K562 (cell line): ENCODE measurements around the gene ANKRD44.

Experiments
- EZH2 ChIP-seq: IDR thresholded peaks from 2 replicates; pipeline ENCODE4 v1.6.1; 2012; ENCODE audit warnings: low read depth, mild to moderate bottlenecking, inconsistent platforms, low read length, borderline replicate concordance
- SP2 ChIP-seq: IDR thresholded peaks from 2 replicates; pipeline ENCODE4 v1.6.1; 2011; ENCODE audit warnings: mild to moderate bottlenecking, low read depth, low read length, moderate library complexity; ENCODE audit not compliant: poor library complexity, severe bottlenecking; ENCODE audit errors: extremely low read depth
- TF ChIP-seq, protein P1 (sequence below), 3 experiments: IDR thresholded peaks in 2 of 3; conservative IDR thresholded peaks in 1 of 3; 2 replicates each; pipeline ENCODE4 v1.5.1; 2011 to 2012; ENCODE audit warnings: low read length in 3 of 3, mild to moderate bottlenecking in 3 of 3, control low read depth in 2 of 3, improper control_type of control experiment in 1 of 3, inconsistent platforms in 1 of 3, low read depth in 1 of 3, mixed read lengths in 1 of 3, moderate library complexity in 1 of 3; ENCODE audit not compliant: insufficient read depth in 2 of 3
- TF ChIP-seq, protein P2 (sequence below): fragments of 450-650 bp; IDR thresholded peaks from 2 replicates; pipeline ENCODE4 v1.6.1; 2016; ENCODE audit warnings: missing biosample characterization, missing genetic modification characterization

DNA sequence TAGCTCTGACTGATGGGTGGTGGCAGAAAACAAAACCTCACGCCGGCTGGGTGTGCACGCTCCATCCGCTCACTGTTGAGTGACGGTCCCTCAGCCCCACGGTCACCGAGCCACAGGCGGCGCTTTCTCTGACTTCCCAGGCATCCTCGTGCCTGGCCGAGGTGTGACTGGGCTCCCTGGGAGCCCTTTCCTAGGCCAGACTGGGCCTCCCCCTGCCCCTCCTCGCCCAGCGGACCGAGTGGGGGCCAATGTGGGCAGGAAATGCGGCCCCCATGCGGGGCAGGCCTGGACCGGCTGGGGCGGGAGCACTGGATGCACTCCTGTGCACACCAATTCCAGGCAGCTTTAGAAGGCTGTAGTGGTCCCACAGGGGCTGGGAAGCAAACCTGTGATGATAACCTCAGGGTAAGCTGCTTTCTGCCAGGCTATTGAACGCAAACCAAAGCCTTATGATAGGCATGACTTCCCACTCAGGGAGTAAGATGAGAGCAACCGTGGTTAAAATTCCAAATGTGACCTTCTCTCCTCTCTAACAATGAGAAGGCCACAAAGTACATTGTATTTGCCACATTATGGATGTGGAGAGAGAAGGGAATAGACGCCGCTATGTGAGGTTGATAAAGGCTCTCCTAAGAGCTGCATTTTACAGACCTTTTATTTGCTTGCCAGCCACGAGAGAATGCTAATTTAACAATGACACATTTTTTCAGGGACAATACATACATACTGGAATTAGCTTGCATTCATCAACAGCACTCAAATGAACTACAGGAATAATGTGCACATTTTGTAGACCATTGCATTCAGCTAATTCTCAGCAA lies 300.2 kb downstream of the ANKRD44 start:
- TF ChIP-seq SP2 = no peak
- no peak for TF ChIP-seq EZH2
- TF ChIP-seq, protein P1, sequence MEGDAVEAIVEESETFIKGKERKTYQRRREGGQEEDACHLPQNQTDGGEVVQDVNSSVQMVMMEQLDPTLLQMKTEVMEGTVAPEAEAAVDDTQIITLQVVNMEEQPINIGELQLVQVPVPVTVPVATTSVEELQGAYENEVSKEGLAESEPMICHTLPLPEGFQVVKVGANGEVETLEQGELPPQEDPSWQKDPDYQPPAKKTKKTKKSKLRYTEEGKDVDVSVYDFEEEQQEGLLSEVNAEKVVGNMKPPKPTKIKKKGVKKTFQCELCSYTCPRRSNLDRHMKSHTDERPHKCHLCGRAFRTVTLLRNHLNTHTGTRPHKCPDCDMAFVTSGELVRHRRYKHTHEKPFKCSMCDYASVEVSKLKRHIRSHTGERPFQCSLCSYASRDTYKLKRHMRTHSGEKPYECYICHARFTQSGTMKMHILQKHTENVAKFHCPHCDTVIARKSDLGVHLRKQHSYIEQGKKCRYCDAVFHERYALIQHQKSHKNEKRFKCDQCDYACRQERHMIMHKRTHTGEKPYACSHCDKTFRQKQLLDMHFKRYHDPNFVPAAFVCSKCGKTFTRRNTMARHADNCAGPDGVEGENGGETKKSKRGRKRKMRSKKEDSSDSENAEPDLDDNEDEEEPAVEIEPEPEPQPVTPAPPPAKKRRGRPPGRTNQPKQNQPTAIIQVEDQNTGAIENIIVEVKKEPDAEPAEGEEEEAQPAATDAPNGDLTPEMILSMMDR (IDR thresholded peaks at IDR 0.05 in 2 of 3, conservative IDR thresholded peaks at IDR 0.05 in 1 of 3; ENCODE audit: insufficient read depth in 2 of 3, low read depth in 1 of 3, low read length in 3 of 3) = no peak
- TF ChIP-seq, protein P2, sequence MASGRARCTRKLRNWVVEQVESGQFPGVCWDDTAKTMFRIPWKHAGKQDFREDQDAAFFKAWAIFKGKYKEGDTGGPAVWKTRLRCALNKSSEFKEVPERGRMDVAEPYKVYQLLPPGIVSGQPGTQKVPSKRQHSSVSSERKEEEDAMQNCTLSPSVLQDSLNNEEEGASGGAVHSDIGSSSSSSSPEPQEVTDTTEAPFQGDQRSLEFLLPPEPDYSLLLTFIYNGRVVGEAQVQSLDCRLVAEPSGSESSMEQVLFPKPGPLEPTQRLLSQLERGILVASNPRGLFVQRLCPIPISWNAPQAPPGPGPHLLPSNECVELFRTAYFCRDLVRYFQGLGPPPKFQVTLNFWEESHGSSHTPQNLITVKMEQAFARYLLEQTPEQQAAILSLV = no peak
